T follicular helper cell (primary cell): ENCODE data around the gene CTSH.
"Not testable (repeated sequence)": the region's sequence is repeated elsewhere in the genome, so short reads cannot be mapped to it uniquely, and the experiment has no call there.

Source experiments
- DNase-seq: peaks from one replicate; pipeline ENCODE4 v3.0.0-alpha.2; 2020; ENCODE audit warnings: low read depth

Gene CTSH

DNA sequence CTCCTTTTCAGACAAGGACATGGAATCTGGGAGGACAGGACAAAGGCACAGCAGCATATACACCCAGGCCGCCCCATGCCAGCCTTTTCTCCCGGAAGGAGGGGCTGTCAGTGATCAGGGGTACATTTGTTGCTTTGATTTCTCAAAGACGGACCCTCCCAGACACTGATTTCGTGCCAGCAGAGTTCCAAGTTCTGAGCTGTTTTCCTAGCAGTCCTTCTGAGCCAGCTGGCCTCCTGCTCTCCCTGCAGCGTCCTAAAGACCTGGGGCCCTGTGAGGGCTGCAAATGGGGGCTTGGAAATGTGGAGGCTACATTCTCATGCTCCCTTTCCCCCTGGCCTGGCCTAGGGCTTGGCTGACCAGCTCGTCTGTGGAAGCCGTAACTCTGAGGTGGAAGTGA, 22.3 kb downstream of the CTSH start:
- DNase-seq, result no peak

DNA sequence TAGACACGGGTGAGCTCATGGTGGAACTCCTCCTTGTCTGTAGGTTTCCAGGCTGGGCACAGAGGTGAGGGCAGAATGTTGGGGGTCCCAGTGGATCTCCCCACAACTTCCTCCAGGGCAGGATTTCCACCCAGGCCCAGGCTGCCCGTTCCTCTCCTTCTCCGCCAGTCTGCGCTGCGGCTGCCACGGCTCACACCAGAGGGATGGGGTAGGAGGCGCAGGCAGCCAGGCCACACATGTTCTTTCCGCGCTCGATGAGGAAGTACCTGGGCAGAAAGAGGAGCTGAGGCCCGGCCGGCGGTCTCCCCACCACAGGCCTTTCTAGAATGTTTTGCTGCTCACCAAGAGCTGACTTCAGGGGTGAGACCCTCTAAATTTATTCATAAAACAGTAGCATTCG, 22.9 kb downstream of the CTSH start:
- DNase-seq, result no peak

DNA sequence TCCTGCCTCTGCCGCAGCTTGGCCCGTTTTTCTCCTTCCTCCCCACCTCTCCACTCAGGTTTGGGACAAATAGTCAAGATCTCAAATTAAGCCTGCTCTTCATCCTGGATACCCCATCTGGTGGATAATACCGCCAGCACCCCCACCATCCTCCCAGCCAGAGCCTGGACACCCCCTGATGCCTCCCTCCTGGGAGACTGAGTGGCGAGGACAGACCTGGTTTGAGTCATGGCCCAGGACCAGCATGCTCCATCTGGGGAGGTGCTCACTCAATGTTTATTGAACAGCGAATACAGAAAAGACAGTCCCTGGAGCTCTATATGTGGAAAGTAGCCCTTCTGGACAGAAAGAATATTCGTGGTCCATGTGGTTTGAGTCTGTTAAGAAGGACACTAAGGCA, 23.3 kb downstream of the CTSH start:
- no peak for DNase-seq

- no peak for DNase-seq
Measured at GRCh38 chr15:78917888-78918287, 27.0 kb downstream of the CTSH start.

- DNase-seq, result no peak
Measured at GRCh38 chr15:78916088-78916487, 28.8 kb downstream of the CTSH start.

GRCh38 chr15:78915341-78916087, 29.3 kb downstream of the CTSH start:
- DNase-seq, result no peak

- no peak for DNase-seq
Measured at GRCh38 chr15:78914027-78914764, 30.6 kb downstream of the CTSH start.

- DNase-seq, result no peak
Measured at GRCh38 chr15:78913012-78913411, 31.8 kb downstream of the CTSH start.

DNA sequence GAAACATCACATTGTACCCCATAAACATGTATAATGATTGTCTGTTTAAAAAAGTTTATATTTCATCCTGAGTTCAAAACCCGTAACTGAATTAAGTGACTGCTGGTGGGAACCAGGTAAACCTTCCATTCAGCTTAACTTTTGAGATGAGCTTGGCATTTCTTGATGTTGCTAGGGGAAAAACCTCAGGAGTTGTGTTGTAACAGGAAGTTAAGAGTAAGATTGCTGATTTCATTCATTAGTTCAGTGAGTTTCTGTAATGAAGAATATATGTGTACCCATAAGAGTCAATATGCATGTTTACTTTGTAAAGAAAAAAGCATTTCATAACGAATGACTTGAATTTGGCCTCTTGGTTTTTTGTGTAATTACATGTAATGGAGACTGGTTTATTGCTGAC, 32.5 kb downstream of the CTSH start:
- DNase-seq, result no peak

DNA sequence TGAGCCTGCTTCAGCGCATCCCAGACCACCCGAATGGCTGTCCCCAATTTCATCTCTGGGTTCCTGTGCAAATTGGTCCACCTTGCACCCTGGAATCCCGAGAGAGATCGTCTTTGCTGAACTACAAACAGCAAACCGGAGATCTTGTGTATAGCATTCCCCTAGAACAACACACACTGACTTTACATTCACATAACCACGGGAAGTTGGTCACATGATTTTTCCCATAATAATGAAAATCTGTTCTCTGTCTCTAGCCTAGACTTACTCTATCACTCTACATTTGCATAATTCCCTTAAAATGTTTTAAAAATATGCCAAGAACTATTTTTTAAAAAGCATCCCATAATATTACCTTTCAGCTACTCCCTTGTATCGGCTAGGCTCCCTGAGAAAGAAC, 34.6 kb downstream of the CTSH start:
- no peak for DNase-seq

DNA sequence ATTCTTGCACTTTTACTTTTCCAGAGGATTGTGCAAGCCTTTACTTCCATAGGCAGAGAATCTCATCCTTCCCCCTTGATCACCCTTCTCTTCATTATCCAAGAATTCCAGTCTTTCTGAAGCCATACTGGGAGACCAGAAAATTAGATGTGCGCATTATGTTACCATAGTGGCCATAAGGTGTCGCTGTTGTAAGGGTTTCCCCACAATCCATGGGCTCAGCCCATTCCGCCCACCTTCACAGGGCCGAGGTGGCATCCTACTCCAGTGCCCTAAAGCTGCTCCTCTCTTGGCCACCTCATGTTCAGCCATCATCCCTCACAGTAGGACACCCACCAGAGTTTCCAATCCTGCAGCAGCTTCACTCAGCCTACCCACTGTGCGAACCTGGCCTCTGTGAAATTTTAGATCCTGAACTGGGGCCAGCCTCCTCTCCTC, 35.0 kb downstream of the CTSH start:
- DNase-seq, result peak; percentile 9

- no peak for DNase-seq
Measured at GRCh38 chr15:78909160-78909695, 35.6 kb downstream of the CTSH start.

GRCh38 chr15:78907577-78907976, 37.3 kb downstream of the CTSH start:
- no peak for DNase-seq

- no peak for DNase-seq
Measured at GRCh38 chr15:78906316-78906620, 38.6 kb downstream of the CTSH start.

GRCh38 chr15:78904599-78905358, 40.1 kb downstream of the CTSH start:
- DNase-seq, result no peak

DNA sequence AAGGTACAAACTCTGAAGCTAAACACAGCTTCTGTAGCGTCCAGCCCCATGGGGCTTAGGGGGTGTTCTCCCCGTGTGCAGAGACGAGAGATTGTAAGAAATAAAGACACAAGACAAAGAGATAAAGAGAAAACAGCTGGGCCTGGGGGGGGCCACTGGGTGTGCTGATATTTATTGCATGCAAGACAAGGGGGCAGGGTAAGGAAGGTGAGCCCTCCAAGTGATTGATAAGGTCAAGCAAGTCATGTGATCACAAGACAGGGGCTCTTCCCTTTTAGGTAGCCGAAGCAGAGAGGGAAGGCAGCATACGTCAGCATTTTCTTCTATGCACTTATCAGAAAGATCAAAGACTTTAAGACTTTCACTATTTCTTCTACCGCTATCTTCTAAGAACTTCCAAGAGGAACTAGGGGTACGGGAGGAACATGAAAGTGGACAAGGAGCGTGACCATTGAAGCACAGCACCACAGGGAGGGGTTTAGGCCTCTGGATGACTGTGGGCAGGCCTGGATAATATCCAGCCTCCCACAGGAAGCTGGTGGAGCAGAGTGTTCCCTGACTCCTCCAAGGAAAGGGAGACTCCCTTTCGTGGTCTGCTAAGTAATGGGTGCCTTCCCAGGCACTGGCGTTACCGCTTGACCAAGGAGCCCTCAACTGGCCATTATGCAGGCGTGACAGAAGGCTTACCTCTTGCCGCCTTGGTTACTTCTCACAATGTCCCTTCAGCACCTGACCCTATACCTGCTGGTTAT, 42.4 kb downstream of the CTSH start:
- not testable (repeated sequence) for DNase-seq

GRCh38 chr15:78900819-78901533, 43.9 kb downstream of the CTSH start:
- DNase-seq, result not testable (repeated sequence)

- DNase-seq, result no peak
Measured at GRCh38 chr15:78898540-78898939, 46.3 kb downstream of the CTSH start.

DNA sequence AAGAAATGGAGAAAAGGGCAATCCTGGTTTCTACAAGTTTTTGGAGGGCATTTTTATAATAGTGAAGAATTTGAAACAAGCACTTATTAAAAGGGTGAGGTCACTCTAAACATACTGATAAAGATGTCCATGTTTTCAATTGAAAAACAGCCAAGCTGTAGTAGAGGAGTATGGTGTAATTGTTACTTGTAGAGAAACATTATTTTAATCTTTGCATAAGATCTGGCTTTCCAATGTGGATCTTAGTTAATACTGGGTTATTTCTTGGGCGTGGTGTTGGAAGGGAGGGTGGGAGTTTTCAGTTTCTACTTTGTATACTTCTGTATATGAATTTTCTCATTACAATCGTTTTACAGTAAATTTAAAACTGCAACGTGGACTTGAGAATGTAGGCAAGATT, 49.4 kb downstream of the CTSH start:
- DNase-seq, result no peak

DNA sequence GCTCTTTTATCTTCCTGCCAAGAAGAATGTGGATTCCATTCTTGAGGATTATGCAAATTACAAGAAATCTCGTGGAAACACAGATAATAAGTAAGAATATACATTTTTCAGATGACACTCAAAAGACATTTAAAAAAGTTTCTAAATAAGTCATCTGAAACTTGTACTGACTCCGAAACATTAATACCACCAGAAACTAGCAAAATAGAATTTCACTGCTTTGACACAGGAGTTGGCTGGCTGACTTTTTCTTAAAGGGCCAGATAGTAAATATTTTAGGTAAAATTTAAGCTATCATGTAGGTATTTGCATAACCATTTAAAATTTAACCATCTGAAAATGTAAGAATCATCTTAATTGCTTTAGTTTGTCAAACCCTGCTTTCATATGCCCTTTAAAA, 51.3 kb downstream of the CTSH start:
- no peak for DNase-seq

DNA sequence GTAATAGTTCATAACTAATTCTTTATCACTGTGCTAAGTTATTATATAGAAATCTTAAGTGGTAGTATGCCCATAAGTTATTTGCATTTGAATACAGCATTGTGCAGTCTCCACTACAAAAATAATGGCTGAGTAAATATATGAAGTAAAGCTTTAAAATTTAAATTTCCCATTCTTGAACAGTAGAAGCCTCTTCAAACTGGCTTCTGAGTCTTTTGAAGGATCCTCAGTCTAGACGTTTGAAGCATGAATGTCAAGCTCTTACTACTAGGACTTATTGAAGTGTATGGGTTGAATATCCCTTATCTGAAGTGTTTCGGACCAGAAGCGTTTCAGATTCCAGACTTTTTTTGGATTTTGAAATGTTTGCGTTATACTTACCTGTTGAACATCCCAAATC, 55.8 kb downstream of the CTSH start:
- no peak for DNase-seq
